ENCODE data around the gene CDCP1.

Gene CDCP1

GRCh38 chr3:45140141-45140769 lies 5.9 kb downstream of the CDCP1 start:
- CTCF ChIA-PET: no interaction called here
- TF ChIP-seq, protein P1, sequence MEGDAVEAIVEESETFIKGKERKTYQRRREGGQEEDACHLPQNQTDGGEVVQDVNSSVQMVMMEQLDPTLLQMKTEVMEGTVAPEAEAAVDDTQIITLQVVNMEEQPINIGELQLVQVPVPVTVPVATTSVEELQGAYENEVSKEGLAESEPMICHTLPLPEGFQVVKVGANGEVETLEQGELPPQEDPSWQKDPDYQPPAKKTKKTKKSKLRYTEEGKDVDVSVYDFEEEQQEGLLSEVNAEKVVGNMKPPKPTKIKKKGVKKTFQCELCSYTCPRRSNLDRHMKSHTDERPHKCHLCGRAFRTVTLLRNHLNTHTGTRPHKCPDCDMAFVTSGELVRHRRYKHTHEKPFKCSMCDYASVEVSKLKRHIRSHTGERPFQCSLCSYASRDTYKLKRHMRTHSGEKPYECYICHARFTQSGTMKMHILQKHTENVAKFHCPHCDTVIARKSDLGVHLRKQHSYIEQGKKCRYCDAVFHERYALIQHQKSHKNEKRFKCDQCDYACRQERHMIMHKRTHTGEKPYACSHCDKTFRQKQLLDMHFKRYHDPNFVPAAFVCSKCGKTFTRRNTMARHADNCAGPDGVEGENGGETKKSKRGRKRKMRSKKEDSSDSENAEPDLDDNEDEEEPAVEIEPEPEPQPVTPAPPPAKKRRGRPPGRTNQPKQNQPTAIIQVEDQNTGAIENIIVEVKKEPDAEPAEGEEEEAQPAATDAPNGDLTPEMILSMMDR (IDR thresholded peaks at IDR 0.05; ENCODE audit: control extremely low read depth, extremely low read depth, low read depth, missing control alignments): no peak
- POLR2A ChIA-PET: no interaction called here
- no peak for DNase-seq (ENCODE audit: extremely low spot score)

GRCh38 chr3:45139372-45140140 lies 6.6 kb downstream of the CDCP1 start:
- DNase-seq (ENCODE audit: extremely low spot score): no peak
- TF ChIP-seq, protein P1 (IDR thresholded peaks at IDR 0.05; ENCODE audit: control extremely low read depth, extremely low read depth, low read depth, missing control alignments): no peak
- ChIA-PET CTCF (interaction anchor here (1.0 to 1.1 kb wide), 2 partner anchors 84 to 99 kb away, joined by 3 read pairs; no protein-coding TSS in a partner anchor), POLR2A (no interaction called here)

GRCh38 chr3:45137656-45138181 lies 8.5 kb downstream of the CDCP1 start:
- ChIA-PET CTCF (no interaction called here), POLR2A (no interaction called here)
- TF ChIP-seq, protein P1 (IDR thresholded peaks at IDR 0.05; ENCODE audit: control extremely low read depth, extremely low read depth, low read depth, missing control alignments): no peak
- DNase-seq (ENCODE audit: extremely low spot score): no peak

GRCh38 chr3:45135959-45136358 lies 10.2 kb downstream of the CDCP1 start:
- POLR2A ChIA-PET: no interaction called here
- DNase-seq (ENCODE audit: extremely low spot score): no peak
- CTCF ChIA-PET: interaction anchor here (1.0 to 1.4 kb wide), 2 partner anchors 11 to 18 kb away, joined by 3 read pairs; no protein-coding TSS in a partner anchor
- TF ChIP-seq, protein P1 (IDR thresholded peaks at IDR 0.05; ENCODE audit: control extremely low read depth, extremely low read depth, low read depth, missing control alignments): no peak

GRCh38 chr3:45134758-45135521 lies 11.2 kb downstream of the CDCP1 start:
- CTCF ChIA-PET: interaction anchor here (1.4 kb wide), 1 partner anchor 10 kb away, joined by 3 read pairs; no protein-coding TSS in a partner anchor
- no peak for DNase-seq (ENCODE audit: extremely low spot score)
- POLR2A ChIA-PET: no interaction called here
- TF ChIP-seq, protein P1 (IDR thresholded peaks at IDR 0.05; ENCODE audit: control extremely low read depth, extremely low read depth, low read depth, missing control alignments): no peak

GRCh38 chr3:45132568-45133211 lies 13.5 kb downstream of the CDCP1 start:
- POLR2A ChIA-PET: no interaction called here
- no peak for DNase-seq (ENCODE audit: extremely low spot score)
- TF ChIP-seq, protein P1 (IDR thresholded peaks at IDR 0.05; ENCODE audit: control extremely low read depth, extremely low read depth, low read depth, missing control alignments): no peak
- CTCF ChIA-PET: no interaction called here
